ENCODE results near the gene CASP8AP2.

DNA sequence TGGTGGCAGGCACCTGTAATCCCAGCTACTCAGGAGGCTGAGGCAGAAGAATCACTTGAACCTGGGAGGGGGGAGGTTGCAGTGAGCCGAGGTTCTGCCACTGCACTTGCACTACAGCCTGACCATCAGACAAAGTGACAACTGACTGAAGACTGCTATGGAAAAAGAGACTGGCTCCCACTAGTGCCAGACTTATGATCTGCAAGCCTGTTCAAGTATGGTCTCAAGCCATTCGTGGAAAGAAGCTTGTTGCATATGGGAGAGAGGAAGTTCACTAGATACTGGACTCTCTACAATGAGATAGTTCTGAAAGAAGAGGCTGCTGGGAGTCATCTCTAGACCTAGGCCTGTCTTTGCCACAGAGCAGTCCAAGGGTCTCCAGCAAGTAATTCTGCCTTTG is 36.8 kb upstream of the CASP8AP2 start:
- TF ChIP-seq POLR2AphosphoS5 (IDR thresholded peaks at IDR 0.05; ENCODE audit: low read depth) (no peak), EZH2 (IDR thresholded peaks at IDR 0.05; ENCODE audit: low read depth, unreplicated experiment) (no peak), CREB1 (CRISPR knock-in tag; IDR thresholded peaks at IDR 0.05; ENCODE audit: low read depth) (no peak), NANOG (IDR thresholded peaks at IDR 0.05; ENCODE audit: borderline replicate concordance) (no peak), JUNB (IDR thresholded peaks at IDR 0.05; ENCODE audit: unreplicated experiment) (no peak)
- TF ChIP-seq, protein P1, sequence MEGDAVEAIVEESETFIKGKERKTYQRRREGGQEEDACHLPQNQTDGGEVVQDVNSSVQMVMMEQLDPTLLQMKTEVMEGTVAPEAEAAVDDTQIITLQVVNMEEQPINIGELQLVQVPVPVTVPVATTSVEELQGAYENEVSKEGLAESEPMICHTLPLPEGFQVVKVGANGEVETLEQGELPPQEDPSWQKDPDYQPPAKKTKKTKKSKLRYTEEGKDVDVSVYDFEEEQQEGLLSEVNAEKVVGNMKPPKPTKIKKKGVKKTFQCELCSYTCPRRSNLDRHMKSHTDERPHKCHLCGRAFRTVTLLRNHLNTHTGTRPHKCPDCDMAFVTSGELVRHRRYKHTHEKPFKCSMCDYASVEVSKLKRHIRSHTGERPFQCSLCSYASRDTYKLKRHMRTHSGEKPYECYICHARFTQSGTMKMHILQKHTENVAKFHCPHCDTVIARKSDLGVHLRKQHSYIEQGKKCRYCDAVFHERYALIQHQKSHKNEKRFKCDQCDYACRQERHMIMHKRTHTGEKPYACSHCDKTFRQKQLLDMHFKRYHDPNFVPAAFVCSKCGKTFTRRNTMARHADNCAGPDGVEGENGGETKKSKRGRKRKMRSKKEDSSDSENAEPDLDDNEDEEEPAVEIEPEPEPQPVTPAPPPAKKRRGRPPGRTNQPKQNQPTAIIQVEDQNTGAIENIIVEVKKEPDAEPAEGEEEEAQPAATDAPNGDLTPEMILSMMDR (conservative IDR thresholded peaks at IDR 0.05; ENCODE audit: low read depth in 2 of 2) = peak; percentile 46 to 64; a peak in 3 of 4 replicates
- TF ChIP-seq, protein P2, sequence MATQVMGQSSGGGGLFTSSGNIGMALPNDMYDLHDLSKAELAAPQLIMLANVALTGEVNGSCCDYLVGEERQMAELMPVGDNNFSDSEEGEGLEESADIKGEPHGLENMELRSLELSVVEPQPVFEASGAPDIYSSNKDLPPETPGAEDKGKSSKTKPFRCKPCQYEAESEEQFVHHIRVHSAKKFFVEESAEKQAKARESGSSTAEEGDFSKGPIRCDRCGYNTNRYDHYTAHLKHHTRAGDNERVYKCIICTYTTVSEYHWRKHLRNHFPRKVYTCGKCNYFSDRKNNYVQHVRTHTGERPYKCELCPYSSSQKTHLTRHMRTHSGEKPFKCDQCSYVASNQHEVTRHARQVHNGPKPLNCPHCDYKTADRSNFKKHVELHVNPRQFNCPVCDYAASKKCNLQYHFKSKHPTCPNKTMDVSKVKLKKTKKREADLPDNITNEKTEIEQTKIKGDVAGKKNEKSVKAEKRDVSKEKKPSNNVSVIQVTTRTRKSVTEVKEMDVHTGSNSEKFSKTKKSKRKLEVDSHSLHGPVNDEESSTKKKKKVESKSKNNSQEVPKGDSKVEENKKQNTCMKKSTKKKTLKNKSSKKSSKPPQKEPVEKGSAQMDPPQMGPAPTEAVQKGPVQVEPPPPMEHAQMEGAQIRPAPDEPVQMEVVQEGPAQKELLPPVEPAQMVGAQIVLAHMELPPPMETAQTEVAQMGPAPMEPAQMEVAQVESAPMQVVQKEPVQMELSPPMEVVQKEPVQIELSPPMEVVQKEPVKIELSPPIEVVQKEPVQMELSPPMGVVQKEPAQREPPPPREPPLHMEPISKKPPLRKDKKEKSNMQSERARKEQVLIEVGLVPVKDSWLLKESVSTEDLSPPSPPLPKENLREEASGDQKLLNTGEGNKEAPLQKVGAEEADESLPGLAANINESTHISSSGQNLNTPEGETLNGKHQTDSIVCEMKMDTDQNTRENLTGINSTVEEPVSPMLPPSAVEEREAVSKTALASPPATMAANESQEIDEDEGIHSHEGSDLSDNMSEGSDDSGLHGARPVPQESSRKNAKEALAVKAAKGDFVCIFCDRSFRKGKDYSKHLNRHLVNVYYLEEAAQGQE (IDR thresholded peaks at IDR 0.05; ENCODE audit: unreplicated experiment) = no peak
- TF ChIP-seq, protein P3, sequence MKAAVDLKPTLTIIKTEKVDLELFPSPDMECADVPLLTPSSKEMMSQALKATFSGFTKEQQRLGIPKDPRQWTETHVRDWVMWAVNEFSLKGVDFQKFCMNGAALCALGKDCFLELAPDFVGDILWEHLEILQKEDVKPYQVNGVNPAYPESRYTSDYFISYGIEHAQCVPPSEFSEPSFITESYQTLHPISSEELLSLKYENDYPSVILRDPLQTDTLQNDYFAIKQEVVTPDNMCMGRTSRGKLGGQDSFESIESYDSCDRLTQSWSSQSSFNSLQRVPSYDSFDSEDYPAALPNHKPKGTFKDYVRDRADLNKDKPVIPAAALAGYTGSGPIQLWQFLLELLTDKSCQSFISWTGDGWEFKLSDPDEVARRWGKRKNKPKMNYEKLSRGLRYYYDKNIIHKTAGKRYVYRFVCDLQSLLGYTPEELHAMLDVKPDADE (IDR thresholded peaks at IDR 0.05) = no peak
